Measurements from ENCODE around the gene CNTRL.

Gene CNTRL

DNA sequence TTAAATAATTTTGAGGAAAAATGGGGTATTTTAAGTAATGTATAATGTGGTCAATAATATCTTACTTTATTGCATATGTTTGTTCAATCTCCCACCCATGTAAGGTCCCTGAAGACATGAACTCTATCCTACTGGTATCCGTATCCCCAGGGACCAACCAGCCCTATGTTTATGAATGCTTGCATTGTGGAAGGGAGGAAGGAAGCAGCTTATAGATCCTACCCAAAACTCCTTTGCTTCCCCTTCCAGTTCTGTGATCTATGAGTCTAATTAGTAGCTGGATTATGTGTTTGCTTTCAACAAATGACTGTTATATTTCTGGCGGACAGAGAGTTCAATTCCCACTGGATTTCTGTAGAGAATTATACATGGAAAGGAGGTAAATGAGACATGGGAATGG is 45.6 kb downstream of the CNTRL start:
- no peaks in the 10 kb centered on the region for H3K79me2 ChIP-seq (ENCODE audit: insufficient read depth, low read length)
- H2AFZ ChIP-seq (ENCODE audit: low read length) = no peak overlapping the region
- no peaks in the 10 kb centered on the region for H3K9me3 ChIP-seq (ENCODE audit: low read length)
- no peaks in the 10 kb centered on the region for H4K20me1 ChIP-seq (ENCODE audit: insufficient read depth, low read length)
- H3K9ac ChIP-seq (ENCODE audit: low read length) = no peak overlapping the region
- H3K9me2 ChIP-seq (ENCODE audit: low read depth, low read length) = no peaks in the 10 kb centered on the region
- TF ChIP-seq EZH2 (IDR thresholded peaks at IDR 0.05; ENCODE audit: borderline replicate concordance, low read length) = no peak
- TF ChIP-seq, protein P1, sequence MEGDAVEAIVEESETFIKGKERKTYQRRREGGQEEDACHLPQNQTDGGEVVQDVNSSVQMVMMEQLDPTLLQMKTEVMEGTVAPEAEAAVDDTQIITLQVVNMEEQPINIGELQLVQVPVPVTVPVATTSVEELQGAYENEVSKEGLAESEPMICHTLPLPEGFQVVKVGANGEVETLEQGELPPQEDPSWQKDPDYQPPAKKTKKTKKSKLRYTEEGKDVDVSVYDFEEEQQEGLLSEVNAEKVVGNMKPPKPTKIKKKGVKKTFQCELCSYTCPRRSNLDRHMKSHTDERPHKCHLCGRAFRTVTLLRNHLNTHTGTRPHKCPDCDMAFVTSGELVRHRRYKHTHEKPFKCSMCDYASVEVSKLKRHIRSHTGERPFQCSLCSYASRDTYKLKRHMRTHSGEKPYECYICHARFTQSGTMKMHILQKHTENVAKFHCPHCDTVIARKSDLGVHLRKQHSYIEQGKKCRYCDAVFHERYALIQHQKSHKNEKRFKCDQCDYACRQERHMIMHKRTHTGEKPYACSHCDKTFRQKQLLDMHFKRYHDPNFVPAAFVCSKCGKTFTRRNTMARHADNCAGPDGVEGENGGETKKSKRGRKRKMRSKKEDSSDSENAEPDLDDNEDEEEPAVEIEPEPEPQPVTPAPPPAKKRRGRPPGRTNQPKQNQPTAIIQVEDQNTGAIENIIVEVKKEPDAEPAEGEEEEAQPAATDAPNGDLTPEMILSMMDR (IDR thresholded peaks at IDR 0.05; ENCODE audit: low read length) = no peak
- H3K36me3 ChIP-seq (ENCODE audit: insufficient read depth, low read length) = peaks cover 55% of the 10 kb centered on the region
- peaks cover 20% of the 10 kb centered on the region for H3K4me1 ChIP-seq (ENCODE audit: insufficient read depth, low read length, severe bottlenecking)
- no peaks in the 10 kb centered on the region for H3K27me3 ChIP-seq (ENCODE audit: insufficient read depth, low read length)
- no peak overlapping the region for H3K4me2 ChIP-seq (ENCODE audit: low read length)
- no peak overlapping the region for H3K4me3 ChIP-seq (ENCODE audit: low read depth, low read length, poor library complexity, severe bottlenecking)
- H3F3A ChIP-seq (ENCODE audit: insufficient read depth, low read length) = peaks cover 8% of the 10 kb centered on the region; the same call in 1 of the 2 replicates
- H3K27ac ChIP-seq (ENCODE audit: low read depth, low read length, poor library complexity, severe bottlenecking) = peak overlapping the region; percentile 81

DNA sequence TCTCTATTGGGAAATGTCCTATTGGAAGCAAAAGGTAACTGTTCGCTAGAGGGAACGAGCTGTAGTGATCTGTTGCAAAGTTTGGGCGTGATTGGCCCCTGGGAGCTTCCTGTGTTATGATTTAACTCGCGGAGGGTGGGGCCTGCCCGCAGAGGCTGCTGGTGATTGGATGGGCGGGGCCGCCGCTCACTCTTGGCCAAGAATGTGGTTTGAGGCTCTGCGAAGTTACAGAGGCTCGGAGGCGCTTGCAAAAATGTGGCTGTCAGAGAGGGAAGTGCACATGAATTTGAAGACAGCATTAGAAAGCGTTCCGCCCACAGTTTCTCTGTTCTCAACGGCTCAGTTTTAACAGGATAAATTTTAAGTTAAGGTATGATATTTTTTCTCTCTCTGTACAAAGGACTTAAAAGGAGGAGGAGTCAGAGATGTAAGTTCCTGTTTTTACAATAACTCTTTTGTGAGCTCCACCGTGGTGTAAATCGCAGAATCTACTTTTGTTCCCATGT is 46.9 kb downstream of the CNTRL start:
- H3K4me3 ChIP-seq (ENCODE audit: low read depth, low read length, poor library complexity, severe bottlenecking) = peak overlapping the region; percentile 57
- peak overlapping the region; percentile 81 for H3K27ac ChIP-seq (ENCODE audit: low read depth, low read length, poor library complexity, severe bottlenecking)
- H3K9me2 ChIP-seq (ENCODE audit: low read depth, low read length) = no peaks in the 10 kb centered on the region
- H3K36me3 ChIP-seq (ENCODE audit: insufficient read depth, low read length) = peaks cover 60% of the 10 kb centered on the region
- H3K4me1 ChIP-seq (ENCODE audit: insufficient read depth, low read length, severe bottlenecking) = peaks cover 20% of the 10 kb centered on the region
- peak overlapping the region; percentile 59 for H3K4me2 ChIP-seq (ENCODE audit: low read length)
- H3K27me3 ChIP-seq (ENCODE audit: insufficient read depth, low read length) = no peaks in the 10 kb centered on the region
- peak overlapping the region; percentile 66 for H3K9ac ChIP-seq (ENCODE audit: low read length)
- H3K9me3 ChIP-seq (ENCODE audit: low read length) = no peaks in the 10 kb centered on the region
- no peaks in the 10 kb centered on the region for H3K79me2 ChIP-seq (ENCODE audit: insufficient read depth, low read length)
- no peak overlapping the region for H2AFZ ChIP-seq (ENCODE audit: low read length)
- TF ChIP-seq EZH2 (IDR thresholded peaks at IDR 0.05; ENCODE audit: borderline replicate concordance, low read length) = no peak
- TF ChIP-seq, protein P1 (IDR thresholded peaks at IDR 0.05; ENCODE audit: low read length) = no peak
- H4K20me1 ChIP-seq (ENCODE audit: insufficient read depth, low read length) = no peaks in the 10 kb centered on the region
- H3F3A ChIP-seq (ENCODE audit: insufficient read depth, low read length) = peaks cover 8% of the 10 kb centered on the region; the same call in 1 of the 2 replicates

DNA sequence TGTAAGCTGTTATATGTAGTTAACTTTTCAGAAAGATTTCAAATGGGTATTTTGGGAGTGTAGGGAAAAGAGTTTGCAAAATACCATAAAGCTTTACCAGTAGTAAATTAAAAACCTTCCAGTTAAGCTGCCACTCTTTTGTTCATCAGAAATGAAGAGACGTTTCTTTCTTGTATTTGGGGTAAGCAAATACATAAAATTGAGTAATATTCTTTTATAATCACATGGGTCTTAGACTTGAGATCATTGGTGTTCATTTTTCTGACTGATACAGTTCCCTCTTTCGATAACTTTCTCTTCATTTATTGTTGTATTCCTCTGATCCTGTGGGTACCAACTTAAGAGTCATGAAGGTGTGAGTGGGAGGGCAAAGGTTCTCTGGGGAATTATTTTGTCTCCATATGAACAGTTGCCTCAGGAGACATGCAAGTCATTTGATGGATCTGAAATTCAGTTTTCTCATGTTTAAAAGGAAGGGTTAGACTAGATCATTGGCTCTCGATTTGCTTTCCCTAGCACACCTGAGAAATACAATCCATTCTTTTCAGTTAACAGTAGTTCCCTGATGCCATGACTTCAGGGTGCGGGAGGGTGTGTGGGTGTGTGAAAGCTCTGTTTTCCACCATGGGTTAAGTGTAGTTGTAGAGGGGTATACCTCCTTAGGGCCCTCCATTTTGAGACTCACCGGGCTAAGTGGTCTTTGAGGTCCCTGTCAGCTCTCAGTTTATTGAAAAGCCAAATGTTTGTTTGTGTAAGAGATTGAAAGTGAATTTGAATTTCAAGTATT is 47.7 kb downstream of the CNTRL start:
- peak overlapping the region; percentile 57 for H3K4me3 ChIP-seq (ENCODE audit: low read depth, low read length, poor library complexity, severe bottlenecking)

More for the DNA sequence above, 47.7 kb downstream of the CNTRL start:
- TF ChIP-seq, protein P1 (IDR thresholded peaks at IDR 0.05; ENCODE audit: low read length) = no peak
- TF ChIP-seq EZH2 (IDR thresholded peaks at IDR 0.05; ENCODE audit: borderline replicate concordance, low read length) = no peak
- Histone ChIP-seq H2AFZ (ENCODE audit: low read length) (no peak overlapping the region), H4K20me1 (ENCODE audit: insufficient read depth, low read length) (no peaks in the 10 kb centered on the region), H3K27me3 (ENCODE audit: insufficient read depth, low read length) (no peaks in the 10 kb centered on the region), H3K4me2 (ENCODE audit: low read length) (peak overlapping the region; percentile 59), H3K27ac (ENCODE audit: low read depth, low read length, poor library complexity, severe bottlenecking) (peak overlapping the region; percentile 81), H3K36me3 (ENCODE audit: insufficient read depth, low read length) (peaks cover 63% of the 10 kb centered on the region), H3K9ac (ENCODE audit: low read length) (peak overlapping the region; percentile 66), H3K79me2 (ENCODE audit: insufficient read depth, low read length) (0 out of 2 replicates have a peak, but pooled peaks cover 4% of the 10 kb centered on the region), H3K9me2 (ENCODE audit: low read depth, low read length) (no peaks in the 10 kb centered on the region), H3K9me3 (ENCODE audit: low read length) (no peaks in the 10 kb centered on the region), H3F3A (ENCODE audit: insufficient read depth, low read length) (no peaks in the 10 kb centered on the region), H3K4me1 (ENCODE audit: insufficient read depth, low read length, severe bottlenecking) (peaks cover 20% of the 10 kb centered on the region)

All from OCI-LY1 (cell line).